ENCODE results near the gene ZNF683.

GRCh38 chr1:26317612-26318337, 54.8 kb downstream of the ZNF683 start, which contains the start of gene CD52:
- TF ChIP-seq CTCF (optimal IDR thresholded peaks at IDR 0.05 in 1 of 3, IDR thresholded peaks at IDR 0.05 in 1 of 3, conservative IDR thresholded peaks at IDR 0.05 in 1 of 3; ENCODE audit: extremely low read depth in 1 of 3, insufficient read depth in 2 of 3, low read length in 3 of 3) (no peak), EZH2 (IDR thresholded peaks at IDR 0.05; ENCODE audit: low read length) (no peak)
